Activated gamma-delta T cell (primary cell): Measurements from ENCODE around the gene MBNL3.

Experiments
- DNase-seq: peaks from one replicate; lab custom pipeline; 2025; lab: John Stamatoyannopoulos, UW

The MBNL3 gene

GRCh38 chrX:132414404-132414803 is 74.4 kb downstream of the MBNL3 start:
- no peak for DNase-seq

- no peak for DNase-seq
Measured at GRCh38 chrX:132413459-132413858, 75.4 kb downstream of the MBNL3 start.

DNA sequence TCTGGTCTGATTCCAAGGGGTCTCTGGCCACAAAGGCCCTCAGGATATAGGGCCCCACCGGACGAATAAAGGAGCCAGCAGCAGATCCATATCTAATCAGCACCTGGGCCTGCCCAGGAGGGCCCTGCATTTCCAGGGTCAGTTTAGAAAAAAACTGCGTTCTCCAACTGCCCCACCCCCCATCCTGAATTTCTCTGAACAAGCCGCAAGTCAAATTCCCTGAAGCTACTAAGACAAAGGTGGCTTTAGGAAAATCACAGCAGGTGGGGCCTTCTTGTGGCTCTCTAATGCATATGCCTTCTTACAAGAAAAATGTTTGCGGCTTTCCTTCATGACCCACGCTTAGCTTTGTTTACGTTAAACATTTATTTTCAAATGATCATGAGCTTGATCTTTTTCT is 76.6 kb downstream of the MBNL3 start:
- no peak for DNase-seq

GRCh38 chrX:132411310-132411977 is 77.4 kb downstream of the MBNL3 start:
- DNase-seq = no peak

GRCh38 chrX:132409780-132410556 is 78.9 kb downstream of the MBNL3 start:
- no peak for DNase-seq

- no peak for DNase-seq
Measured at GRCh38 chrX:132407691-132408090, 81.1 kb downstream of the MBNL3 start.

DNA sequence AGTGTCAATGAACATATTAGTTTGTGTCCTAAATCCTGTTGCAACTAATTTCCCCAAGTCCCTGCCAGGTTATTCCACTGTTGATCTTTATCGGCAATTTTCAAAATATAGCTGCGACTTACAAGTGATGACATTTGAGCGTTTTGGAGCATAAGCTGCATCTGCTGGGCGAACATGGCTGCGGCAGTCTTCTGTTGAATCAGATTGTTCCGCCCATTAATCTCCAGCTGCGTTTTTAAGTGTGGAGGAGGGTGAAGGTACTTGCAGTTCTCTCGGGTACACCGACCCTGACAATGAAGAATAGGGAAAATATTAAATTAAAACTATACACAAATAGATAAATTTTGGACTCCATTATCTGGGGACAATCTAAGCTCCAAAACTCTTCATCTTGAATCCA is 82.7 kb downstream of the MBNL3 start:
- DNase-seq = no peak

DNA sequence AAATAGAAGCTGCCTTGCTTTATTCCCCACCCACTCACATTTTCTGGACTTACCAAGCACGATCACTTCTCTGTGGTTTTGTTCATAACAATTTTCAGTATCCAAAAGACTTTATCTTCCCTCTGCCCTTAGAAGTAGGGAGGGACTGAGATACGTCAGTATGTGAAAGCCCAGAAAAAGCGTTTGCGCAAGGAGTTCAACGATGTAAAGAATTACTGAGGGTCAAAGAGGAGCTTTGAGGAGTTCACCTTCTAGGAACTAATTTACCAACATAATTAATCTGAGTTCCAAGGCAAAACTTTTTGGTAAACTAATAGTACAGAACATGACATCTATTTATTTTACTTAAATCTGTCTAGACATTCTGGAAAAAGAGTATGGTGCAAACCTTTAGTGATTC is 84.6 kb downstream of the MBNL3 start:
- DNase-seq = no peak

- no peak for DNase-seq
Measured at GRCh38 chrX:132401935-132402334, 86.9 kb downstream of the MBNL3 start.

- no peak for DNase-seq
Measured at GRCh38 chrX:132400706-132401105, 88.1 kb downstream of the MBNL3 start.

DNA sequence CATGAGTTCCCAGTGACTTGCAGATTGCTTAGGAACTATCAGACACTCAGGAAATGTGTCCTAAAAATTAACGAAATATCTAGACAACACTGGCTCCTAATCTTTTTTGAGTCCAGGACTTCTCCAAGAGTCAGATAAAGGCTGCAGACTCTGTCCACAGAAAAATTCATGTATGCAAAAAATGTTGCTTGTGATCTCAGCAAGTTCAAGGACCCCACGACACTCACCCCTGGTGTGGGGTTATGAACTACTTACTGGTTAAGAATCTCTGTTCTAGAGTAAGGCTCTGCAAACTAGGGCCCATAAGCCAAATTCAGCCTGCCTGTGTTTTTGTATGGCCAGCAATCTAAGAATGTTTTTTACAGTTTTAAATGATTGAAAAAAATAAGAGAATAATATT is 93.2 kb downstream of the MBNL3 start:
- DNase-seq = no peak

- DNase-seq = no peak
Measured at GRCh38 chrX:132395026-132395425, 93.8 kb downstream of the MBNL3 start.

GRCh38 chrX:132394591-132394990 is 94.2 kb downstream of the MBNL3 start:
- no peak for DNase-seq

DNA sequence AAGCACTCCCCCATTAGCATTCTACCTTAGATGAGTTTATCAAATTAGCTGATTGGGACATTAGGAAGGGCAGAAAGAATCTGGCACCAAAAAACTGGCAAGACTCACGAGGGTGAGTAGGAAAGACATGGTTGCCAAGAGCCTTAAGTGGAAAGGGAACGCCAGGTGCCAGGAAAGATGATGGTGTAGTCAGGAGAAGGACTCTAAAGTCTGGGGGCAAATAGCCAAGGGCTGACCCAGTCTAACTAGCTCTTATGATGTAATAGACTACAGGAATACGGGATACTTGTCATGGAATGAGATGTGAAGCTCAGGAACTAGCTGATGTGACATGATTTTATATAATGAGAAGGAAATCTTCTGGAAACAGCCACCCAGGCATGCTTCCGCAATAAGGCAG is 94.8 kb downstream of the MBNL3 start:
- DNase-seq = no peak

GRCh38 chrX:132393485-132393884 is 95.4 kb downstream of the MBNL3 start:
- no peak for DNase-seq

GRCh38 chrX:132393085-132393484 is 95.8 kb downstream of the MBNL3 start:
- DNase-seq = no peak

GRCh38 chrX:132390792-132391191 is 98.0 kb downstream of the MBNL3 start:
- no peak for DNase-seq

DNA sequence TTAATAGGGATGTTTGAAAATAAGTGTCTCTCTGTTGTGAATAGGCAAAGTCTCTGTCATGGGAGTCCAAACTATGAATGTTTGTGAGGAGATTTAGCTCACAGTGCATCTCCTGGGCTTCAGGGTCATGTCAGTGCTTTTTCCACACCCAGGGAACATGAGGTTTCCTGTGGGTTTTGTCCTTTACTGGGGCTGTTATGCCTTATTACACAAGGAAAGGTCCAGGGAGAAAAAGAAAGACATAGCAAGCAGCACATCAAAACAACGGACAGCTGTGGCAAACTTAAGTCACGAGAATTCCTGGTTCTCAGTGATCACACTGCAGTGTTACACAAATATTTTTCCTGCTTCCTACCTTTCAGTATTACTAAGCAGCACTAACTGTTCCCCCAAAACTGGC is 99.4 kb downstream of the MBNL3 start:
- no peak for DNase-seq

DNA sequence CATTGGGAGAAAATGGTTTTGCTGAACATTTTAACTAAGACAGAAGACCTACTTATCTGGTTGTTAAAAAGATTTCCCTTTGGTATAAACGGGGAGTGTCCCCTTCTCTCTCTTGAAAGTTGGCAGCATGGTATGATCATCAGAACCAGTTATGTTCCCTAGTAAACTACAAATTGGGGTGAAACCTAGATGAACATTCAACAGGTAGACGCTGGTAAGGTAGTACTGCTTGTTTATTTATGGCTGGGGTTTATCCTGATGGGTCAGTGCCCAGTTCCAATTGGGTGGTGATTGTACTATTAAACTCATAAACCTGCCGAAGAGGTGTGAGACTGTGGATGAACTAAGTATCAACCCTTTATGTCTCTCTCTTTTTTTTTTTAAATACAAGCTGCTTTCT is 100.5 kb downstream of the MBNL3 start:
- DNase-seq = no peak

- no peak for DNase-seq
Measured at GRCh38 chrX:132384301-132384700, 104.5 kb downstream of the MBNL3 start.

DNA sequence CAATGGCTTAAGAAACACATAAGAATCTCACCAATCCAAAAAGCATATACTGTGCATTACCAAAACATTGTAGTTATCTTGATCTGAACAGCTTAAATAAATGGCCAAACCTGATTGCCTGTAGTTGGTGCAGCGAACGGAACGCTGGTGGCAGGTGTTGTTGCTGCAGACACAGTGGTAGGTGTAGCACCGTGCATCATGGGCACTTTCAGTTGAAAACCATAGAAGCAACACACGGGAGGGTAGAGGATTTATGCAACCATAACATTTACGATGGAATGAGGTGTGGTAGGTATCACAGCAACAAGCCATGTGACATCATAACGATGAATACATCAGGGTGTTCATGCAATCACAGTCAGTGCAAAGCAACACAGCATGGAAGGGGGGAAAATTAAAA is 106.8 kb downstream of the MBNL3 start:
- DNase-seq = no peak

DNA sequence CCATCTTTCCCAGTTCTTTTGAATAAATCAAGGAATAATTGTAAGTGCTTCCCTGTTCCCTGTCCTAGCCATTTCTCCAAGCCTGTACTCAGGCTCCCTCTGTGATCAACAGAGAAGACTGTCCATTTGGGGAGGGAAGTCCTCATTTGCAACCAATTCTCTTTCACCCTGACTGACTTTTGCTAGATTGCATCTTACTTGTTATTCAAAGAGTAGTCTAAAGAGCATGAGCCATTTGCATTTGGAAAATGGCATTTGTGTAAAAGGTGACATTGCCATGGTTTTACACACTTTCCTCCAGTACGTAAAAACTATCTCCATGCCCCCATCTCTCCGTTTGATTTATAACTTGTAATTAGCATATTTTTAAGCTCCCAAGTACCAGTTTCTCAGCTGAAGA is 110.6 kb downstream of the MBNL3 start:
- DNase-seq = no peak

- DNase-seq = no peak
Measured at GRCh38 chrX:132375941-132376340, 112.9 kb downstream of the MBNL3 start.

- DNase-seq = no peak
Measured at GRCh38 chrX:132373610-132374009, 115.2 kb downstream of the MBNL3 start.
